Nephron progenitor cell (in vitro differentiated cells): ENCODE data around the gene DYDC1.

Source experiments
- DNase-seq: peaks from one replicate; pipeline ENCODE4 v3.0.0; 2021
- H3K27ac Mint-ChIP-seq: 2 replicates; pipeline ENCODE4 v1.8.0; 2021; ENCODE audit warnings: mild to moderate bottlenecking, moderate library complexity, mixed read lengths
- H3K27me3 Mint-ChIP-seq: 2 replicates; pipeline ENCODE4 v1.8.0; 2021; ENCODE audit warnings: mild to moderate bottlenecking, low read depth, mixed read lengths; ENCODE audit not compliant: poor library complexity
- H3K36me3 Mint-ChIP-seq: 2 replicates; pipeline ENCODE4 v1.8.0; 2021; ENCODE audit warnings: low read depth, mixed read lengths
- H3K4me1 Mint-ChIP-seq: 2 replicates; pipeline ENCODE4 v1.8.0; 2021; ENCODE audit warnings: mixed read lengths
- H3K4me3 Mint-ChIP-seq: 2 replicates; pipeline ENCODE4 v1.8.0; 2021; ENCODE audit warnings: mild to moderate bottlenecking, moderate library complexity, mixed read lengths
- H3K9me3 Mint-ChIP-seq: 2 replicates; pipeline ENCODE4 v1.8.0; 2021; ENCODE audit warnings: mild to moderate bottlenecking, moderate library complexity, mixed read lengths
- TF ChIP-seq, protein P1 (sequence below): fragments of 200-600 bp; sonication (generic); IDR thresholded peaks from 2 replicates; pipeline ENCODE4 v1.5.0; 2021; ENCODE audit warnings: antibody characterized with exemption

Gene DYDC1

DNA sequence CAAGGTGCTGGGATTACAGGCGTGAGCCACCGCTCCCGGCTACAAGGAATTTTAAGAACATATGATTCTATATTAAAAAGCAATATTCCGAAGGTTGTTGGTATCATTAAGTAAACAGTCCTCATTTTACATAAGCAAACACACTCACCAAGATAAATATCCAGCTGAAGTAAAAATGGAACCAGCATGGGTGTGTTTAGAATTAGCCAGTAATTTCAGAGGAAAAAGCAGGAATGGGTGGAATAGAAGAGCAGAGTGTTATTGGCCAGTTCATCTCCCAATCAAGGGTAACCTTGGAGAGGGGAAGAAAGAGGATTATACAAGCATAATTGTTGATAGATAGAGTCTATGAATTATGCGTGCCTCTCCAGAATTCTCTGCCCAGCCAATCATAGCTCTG, 35.4 kb downstream of the DYDC1 start:
- peaks cover 20% of the 10 kb centered on the region for H3K9me3 Mint-ChIP-seq
- H3K4me1 Mint-ChIP-seq, result peaks cover 52% of the 10 kb centered on the region
- peaks cover 4% of the 10 kb centered on the region for H3K36me3 Mint-ChIP-seq
- no peak for DNase-seq
- H3K4me3 Mint-ChIP-seq, result no peak overlapping the region
- TF ChIP-seq, protein P1, sequence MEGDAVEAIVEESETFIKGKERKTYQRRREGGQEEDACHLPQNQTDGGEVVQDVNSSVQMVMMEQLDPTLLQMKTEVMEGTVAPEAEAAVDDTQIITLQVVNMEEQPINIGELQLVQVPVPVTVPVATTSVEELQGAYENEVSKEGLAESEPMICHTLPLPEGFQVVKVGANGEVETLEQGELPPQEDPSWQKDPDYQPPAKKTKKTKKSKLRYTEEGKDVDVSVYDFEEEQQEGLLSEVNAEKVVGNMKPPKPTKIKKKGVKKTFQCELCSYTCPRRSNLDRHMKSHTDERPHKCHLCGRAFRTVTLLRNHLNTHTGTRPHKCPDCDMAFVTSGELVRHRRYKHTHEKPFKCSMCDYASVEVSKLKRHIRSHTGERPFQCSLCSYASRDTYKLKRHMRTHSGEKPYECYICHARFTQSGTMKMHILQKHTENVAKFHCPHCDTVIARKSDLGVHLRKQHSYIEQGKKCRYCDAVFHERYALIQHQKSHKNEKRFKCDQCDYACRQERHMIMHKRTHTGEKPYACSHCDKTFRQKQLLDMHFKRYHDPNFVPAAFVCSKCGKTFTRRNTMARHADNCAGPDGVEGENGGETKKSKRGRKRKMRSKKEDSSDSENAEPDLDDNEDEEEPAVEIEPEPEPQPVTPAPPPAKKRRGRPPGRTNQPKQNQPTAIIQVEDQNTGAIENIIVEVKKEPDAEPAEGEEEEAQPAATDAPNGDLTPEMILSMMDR, result no peak
- no peak overlapping the region for H3K27ac Mint-ChIP-seq
- H3K27me3 Mint-ChIP-seq, result peaks cover 8% of the 10 kb centered on the region

DNA sequence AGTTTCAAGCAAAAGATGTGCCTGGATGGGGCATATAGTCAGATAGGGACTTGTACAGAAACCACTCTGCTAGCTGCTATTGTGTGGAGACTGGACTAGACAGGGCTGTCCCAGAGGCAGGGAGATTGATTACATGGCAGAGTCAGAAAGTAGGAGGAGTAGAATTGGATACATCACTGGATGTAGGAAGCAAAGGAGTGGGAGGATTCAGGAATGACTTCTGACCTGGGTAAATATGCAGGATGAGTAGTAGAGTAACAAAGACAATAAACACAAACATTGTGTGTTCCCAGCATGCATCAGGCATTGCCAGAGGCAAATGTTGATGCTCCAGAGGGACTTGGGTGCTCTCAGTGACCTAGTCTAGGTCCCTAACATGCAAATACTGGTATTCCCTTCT, 36.2 kb downstream of the DYDC1 start:
- H3K27me3 Mint-ChIP-seq, result peaks cover 8% of the 10 kb centered on the region
- peaks cover 4% of the 10 kb centered on the region for H3K36me3 Mint-ChIP-seq
- H3K9me3 Mint-ChIP-seq, result peaks cover 23% of the 10 kb centered on the region
- TF ChIP-seq, protein P1, result no peak
- peak overlapping the region; percentile 36 for H3K27ac Mint-ChIP-seq
- DNase-seq, result no peak
- H3K4me1 Mint-ChIP-seq, result peaks cover 54% of the 10 kb centered on the region
- H3K4me3 Mint-ChIP-seq, result no peak overlapping the region

DNA sequence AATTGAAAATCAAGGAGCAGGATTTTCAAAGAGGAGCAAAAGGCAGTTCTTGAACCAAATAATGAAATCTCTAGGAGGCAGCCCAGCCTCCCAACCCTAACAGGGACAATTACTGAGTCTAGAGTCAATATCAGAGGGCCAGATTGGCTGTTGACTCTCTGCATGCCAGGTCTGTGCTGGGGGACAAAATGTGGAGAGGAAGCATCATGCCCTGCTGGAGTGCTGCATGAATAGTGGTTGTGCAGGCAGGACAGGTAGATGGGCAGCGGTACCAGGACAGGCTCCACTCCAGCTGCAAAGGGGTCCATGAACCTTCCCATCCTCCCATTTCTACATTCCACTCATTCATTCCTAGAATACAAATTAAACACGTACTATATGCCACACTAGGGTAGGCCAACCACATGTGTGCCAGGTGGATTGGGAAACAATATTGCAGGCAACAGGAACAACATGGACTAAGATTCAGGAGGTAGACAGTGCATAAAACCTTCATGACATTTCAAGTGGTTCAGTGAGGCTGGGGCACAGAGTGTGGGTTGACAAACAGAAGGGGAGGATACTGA, 36.7 kb downstream of the DYDC1 start:
- no peak for DNase-seq
- peaks cover 54% of the 10 kb centered on the region for H3K4me1 Mint-ChIP-seq
- H3K4me3 Mint-ChIP-seq, result no peak overlapping the region
- TF ChIP-seq, protein P1, result no peak
- H3K9me3 Mint-ChIP-seq, result peaks cover 23% of the 10 kb centered on the region
- peaks cover 4% of the 10 kb centered on the region for H3K36me3 Mint-ChIP-seq
- H3K27ac Mint-ChIP-seq, result peak overlapping the region; percentile 67
- H3K27me3 Mint-ChIP-seq, result peaks cover 8% of the 10 kb centered on the region

DNA sequence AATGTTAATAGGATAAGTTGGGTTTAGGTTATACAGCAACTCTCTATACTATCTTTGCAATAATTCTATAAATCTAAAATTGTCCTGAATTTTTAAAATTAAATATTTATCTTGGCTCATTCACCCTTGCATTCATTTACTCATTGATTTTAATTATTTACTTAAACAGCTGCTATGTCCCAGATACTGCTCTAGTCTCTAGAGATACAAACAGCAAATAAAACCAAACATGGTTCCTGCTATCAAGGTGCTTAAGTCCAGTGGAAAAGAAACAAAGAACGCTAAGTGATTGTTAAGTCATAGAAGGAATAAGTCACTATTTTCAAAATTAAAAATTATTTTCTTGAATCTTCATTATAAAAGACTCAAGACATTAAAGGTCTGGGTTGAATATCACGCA, 37.2 kb downstream of the DYDC1 start:
- H3K9me3 Mint-ChIP-seq, result peaks cover 23% of the 10 kb centered on the region
- TF ChIP-seq, protein P1, result no peak
- peaks cover 53% of the 10 kb centered on the region for H3K4me1 Mint-ChIP-seq
- H3K27ac Mint-ChIP-seq, result no peak overlapping the region
- no peak for DNase-seq
- no peak overlapping the region for H3K4me3 Mint-ChIP-seq
- H3K36me3 Mint-ChIP-seq, result peaks cover 4% of the 10 kb centered on the region
- peaks cover 8% of the 10 kb centered on the region for H3K27me3 Mint-ChIP-seq

DNA sequence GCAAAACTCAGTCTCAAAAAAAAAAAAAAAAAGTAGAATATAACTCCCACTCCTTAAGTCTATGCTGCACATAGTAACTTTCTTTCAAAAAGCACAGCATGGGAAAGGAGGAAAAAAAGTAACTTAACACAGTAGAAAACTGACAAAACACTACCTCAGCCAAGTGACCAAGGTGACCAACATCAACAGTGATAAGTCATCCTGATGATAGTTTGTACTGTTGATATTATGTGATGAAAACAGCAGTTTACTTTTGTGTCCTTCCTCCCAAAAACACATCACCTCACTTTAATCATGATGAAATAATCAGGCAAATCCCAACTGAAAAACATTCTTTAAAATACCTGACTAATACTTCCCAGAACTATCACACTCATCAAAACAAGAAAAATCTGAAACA, 37.8 kb downstream of the DYDC1 start:
- H3K9me3 Mint-ChIP-seq, result peaks cover 23% of the 10 kb centered on the region
- no peak overlapping the region for H3K4me3 Mint-ChIP-seq
- peaks cover 4% of the 10 kb centered on the region for H3K36me3 Mint-ChIP-seq
- TF ChIP-seq, protein P1, result no peak
- H3K27me3 Mint-ChIP-seq, result peaks cover 7% of the 10 kb centered on the region
- H3K27ac Mint-ChIP-seq, result no peak overlapping the region
- peaks cover 47% of the 10 kb centered on the region for H3K4me1 Mint-ChIP-seq
- no peak for DNase-seq

- H3K27me3 Mint-ChIP-seq, result peaks cover 4% of the 10 kb centered on the region
- H3K9me3 Mint-ChIP-seq, result peaks cover 39% of the 10 kb centered on the region
- H3K36me3 Mint-ChIP-seq, result peaks cover 4% of the 10 kb centered on the region
- peaks cover 29% of the 10 kb centered on the region for H3K4me1 Mint-ChIP-seq
- H3K27ac Mint-ChIP-seq, result no peak overlapping the region
- no peak overlapping the region for H3K4me3 Mint-ChIP-seq
- TF ChIP-seq, protein P1, result no peak
- no peak for DNase-seq
Observed at GRCh38 chr10:80315391-80315790, 41.2 kb downstream of the DYDC1 start.
